ENCODE results near the gene CRIP2.

CRIP2 gene

DNA sequence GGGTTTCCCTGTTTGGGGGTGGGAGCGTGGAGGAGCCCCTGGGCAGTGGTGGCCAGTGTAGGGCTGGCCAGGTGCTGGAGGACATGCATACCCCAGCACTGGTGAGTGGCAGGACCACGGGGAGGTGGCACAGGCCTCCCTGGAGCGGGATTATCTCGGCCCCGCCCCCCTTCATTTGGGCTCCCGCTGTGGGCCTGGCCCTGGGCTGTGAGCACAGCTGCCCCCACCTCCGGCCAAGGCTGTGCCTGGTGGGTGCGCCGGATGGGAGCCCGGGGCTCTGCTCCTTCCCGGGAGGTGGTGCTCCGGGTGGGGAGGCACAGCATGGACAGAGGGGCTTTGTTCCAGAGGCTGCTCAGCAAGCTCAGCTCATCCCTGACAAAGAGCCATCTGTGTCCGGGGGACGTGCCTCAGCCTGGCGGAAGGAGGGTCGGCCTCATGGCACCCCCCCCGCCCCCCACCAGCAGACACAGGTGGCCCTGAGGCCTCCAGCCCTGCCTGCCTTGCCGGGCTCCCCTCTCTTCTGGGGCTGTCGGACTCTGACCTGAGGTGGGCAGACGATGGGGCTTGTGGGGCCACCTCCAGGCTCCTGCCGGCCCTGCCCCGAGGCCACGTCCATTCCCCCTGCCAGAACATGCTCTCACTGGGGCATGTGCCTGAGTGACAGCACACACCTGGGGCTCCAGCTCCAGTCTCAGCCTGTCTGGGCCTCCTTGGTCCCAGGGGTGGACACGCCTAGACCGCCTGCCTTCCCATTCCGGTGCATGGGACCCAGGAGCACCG is 24.8 kb downstream of the CRIP2 start:
- no peak for DNase-seq (ENCODE audit: low read depth)

DNA sequence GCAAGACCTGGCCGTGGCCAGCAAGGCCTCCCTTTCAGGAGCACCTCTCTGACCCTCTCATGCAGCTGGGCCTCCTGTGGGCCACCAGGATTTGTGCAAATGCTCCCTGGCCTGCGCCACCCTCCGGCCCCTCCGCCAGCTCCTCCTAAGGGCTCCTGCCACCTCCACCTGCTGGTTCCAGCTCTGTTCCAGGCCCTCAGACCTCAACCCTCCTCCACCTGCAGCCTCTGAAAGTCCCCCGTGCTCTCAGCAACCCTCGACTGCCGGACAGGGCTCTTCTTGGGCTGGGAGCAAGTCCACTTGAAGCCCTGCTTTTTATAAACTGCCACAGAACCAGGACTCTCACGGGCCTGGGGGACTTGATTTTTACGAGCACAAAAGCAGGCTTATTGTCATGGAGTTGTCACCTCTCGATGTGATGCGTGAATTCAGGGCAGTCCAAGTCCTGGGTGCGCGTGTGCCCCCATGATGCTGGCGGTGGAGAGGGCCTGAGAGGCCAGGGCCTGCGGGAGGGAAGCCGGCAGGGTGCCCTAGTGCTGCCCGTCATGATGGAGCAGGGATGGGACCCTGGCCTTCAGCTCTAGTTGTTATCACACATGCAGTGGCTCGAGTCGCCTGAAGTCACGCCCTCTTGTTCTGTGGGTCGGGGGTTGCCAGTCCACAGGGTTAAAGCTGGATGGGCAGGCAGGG is 25.6 kb downstream of the CRIP2 start:
- no peak for DNase-seq (ENCODE audit: low read depth)

DNA sequence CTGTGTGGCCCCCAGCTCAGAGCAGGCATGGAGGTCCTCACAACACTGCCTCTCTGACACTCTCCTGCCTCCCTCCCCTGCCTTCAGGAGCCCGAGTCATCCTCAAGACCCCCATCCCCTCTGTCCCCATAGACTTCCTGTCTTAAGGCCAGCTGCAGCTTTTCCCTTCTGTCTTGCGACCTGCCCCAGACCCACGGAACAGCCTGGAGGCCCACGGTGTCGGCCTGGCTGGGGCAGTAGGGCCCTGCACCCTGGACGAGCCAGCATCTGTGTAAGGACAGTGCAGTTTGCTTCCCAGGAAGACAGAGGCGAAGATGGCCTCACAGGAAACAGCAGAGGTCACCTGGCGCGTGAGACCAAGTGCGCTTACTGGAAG is 26.1 kb downstream of the CRIP2 start:
- DNase-seq (ENCODE audit: low read depth) = no peak

DNA sequence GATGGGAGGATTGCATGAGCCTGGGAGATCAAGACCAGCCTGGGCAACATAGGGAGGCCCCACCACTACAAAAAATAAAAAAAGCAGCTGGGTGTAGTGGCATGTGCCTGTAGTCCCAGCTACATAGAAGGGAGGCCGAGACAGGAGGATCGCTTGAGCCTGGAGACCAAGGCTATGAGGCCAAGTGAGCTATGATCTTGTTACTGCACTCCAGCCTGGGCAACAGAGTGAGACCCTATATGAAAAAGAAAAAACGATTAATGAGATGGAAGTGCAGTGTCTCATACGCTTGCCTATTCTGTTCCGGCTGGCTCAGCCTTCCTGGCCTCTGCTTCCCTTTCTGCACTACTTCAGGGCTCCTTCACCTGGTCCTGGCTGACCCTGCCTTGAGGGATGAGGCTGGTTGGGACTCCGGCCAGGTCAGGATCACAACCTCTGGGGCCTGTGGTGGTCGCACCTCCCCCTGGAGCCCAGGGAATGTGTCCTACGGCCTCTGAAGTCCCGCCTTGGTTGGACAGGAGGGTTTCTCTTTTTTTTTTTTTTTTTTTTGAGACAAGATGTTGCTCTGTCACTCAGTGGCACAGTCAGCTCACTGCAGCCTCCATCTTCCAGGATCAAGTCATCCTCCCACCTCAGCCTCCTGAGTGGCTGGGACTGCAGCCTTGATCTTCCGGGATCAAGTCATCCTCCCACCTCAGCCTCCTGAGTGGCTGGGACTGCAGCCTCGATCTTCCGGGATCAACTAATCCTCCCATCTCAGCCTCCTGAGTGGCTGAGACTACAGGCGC is 27.1 kb downstream of the CRIP2 start:
- no peak for DNase-seq (ENCODE audit: low read depth)

DNA sequence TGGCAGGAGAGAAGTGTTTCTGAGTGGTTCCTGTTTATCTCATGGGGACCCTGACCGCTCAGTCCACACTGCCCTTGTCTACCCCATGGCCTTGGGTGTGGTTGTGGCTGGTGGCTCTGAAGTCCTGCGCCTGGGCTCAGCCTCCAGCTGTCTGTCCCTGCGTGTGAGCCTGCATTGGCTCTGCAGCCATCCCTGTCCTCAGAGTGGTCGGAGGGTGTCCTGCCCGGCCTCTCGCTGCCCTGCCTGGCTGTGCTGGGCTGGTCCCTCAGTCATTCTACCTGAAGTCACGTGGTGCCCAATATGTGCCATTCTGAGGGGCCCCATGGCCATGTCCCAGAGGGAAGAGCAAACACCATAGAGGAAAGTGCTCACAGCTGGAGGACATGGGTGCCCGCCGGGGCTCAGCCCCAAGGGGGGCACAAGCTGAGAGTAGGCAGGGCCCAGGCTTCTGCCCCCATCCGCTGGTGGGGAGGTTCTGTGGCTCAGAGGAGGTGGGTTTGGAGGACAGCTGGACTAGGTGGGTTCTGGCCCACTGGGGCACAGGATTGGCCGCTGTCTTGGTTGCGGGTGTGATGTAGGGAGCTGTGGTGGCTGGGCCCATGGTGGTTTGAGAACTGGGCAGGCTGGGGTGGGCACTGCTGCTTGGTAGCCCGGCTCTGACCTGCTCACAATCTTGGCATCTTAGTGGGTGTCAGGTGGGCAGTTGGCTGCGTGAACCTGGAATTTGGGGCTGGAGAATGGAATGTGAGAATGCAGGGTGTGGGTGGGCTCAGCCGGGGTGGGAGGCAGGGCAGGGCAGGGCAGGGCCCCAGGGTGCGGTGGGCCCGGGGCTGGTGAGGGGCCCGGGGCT is 28.1 kb downstream of the CRIP2 start:
- DNase-seq (ENCODE audit: low read depth) = no peak

DNA sequence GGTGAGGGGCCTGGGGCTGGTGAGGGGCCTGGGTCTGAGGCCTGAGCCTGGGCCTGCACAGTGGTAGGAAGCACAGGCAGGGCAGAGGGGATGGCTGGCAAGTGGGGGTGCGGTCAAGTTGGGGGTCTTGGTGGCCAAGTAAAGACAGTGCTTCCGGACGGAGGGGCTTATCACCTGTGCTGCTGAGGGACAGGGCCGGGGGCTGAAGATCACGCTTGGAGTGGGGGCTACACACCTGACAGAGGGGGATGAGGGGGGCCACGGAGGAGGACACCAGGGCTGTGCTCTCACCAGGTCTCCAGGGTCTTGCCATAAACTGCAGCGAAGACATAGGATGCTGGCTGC is 28.6 kb downstream of the CRIP2 start:
- no peak for DNase-seq (ENCODE audit: low read depth)

GRCh38 chr14:105503935-105504692 is 29.5 kb downstream of the CRIP2 start:
- no peak for DNase-seq (ENCODE audit: low read depth)

GRCh38 chr14:105505101-105505500 is 30.5 kb downstream of the CRIP2 start:
- DNase-seq (ENCODE audit: low read depth) = no peak

DNA sequence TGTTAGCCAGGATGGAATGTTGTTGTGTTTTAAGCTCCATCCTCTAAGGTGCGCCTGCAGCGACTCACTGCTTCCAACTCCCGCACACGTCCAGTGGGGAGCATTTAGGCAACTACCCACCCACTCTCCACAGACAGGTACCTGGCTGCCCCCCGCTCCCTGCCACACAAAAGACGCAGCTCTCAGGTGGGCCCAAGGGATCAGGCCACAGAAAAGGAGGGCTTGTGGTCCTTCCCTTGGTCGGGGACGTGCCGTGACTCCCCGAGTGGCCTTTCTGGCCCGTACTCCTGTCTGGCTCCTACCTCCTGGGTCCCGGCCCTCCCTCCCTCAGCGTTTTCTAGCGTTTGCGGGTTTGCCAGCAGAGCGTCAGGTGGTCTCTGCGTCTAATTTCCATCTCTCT is 32.6 kb downstream of the CRIP2 start:
- no peak for DNase-seq (ENCODE audit: low read depth)

DNA sequence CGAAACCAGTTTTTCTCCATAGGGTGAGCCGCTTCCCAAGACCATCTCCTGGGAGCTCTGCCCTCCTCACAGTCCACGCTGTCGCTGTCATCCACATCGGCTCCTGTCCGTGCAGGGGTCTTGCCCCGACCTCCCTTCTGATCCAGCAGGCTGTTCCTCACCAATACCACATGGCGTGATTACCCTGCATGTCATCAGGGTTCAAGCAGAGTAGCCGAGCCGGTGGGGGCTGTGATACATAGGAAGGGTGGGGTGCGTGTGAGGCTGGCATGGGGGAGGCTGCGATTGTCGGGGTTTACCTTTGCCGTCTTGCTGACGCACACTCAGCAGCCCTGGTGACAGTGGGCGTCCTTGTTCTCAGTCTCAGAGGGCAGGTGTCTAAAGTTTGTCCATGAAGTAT is 33.4 kb downstream of the CRIP2 start:
- no peak for DNase-seq (ENCODE audit: low read depth)

DNA sequence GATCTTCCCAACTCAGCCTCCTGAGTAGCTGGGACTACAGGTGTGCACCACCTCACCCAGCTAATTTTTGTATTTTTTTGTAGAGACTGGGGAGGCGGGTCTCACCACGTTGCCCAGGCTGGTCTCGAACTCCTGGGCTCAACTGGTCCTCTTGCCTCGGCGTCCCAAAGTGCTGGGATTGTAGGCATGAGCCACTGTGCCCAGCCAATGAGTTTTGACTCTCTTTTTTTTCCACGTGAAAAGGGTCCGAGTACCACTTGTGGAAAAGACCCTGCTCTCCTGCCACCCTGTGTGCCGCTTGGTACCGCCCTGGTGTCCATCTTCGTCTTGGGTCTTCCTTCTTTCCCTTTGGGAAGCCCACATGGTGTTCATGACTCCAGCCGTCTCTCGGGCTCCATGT is 34.0 kb downstream of the CRIP2 start:
- DNase-seq (ENCODE audit: low read depth) = no peak

- no peak for DNase-seq (ENCODE audit: low read depth)
Measured at GRCh38 chr14:105517096-105517495, 42.5 kb downstream of the CRIP2 start.

- no peak for DNase-seq (ENCODE audit: low read depth)
Measured at GRCh38 chr14:105519946-105520698, 45.5 kb downstream of the CRIP2 start.

GRCh38 chr14:105525326-105525725 is 50.7 kb downstream of the CRIP2 start:
- DNase-seq (ENCODE audit: low read depth) = no peak

GRCh38 chr14:105525861-105526775 is 51.5 kb downstream of the CRIP2 start, which contains the start of gene TMEM121:
Gene TMEM121, plus strand, starts transcription at chr14:105526583. Its CDS starts 2,252 bp downstream, at chr14:105528835.
- DNase-seq (ENCODE audit: low read depth) = no peak

DNA sequence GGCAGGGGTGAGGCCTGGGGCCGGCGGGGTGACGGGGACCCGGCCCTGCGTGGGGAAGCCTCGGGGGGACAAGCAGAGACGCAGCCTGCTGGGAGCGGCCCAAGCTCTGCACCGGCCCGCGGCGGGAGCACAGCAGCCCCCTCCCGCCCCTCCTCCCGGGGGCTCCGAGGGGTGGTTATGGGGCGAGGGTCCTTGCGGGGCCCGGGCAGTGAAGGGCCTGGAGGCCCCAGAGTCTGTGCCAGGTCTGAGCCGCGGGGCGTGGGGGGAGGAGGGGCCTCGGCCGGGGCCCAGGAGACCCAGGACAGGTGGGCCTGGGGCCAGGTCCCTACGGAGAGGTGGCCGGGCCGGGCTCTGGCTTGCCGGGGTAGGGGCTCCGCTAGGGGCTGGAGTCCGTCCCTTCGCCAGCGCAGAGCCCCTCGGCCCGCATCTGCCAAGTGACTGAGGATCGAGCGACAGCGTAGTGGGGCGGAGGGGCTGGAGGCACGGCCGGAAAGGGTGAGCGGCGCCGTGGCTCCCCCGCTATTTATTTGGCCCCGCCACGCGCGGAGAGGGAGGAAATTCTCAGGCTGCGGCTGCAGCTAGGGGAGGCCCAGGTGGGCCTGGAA is 52.3 kb downstream of the CRIP2 start:
- no peak for DNase-seq (ENCODE audit: low read depth)

DNA sequence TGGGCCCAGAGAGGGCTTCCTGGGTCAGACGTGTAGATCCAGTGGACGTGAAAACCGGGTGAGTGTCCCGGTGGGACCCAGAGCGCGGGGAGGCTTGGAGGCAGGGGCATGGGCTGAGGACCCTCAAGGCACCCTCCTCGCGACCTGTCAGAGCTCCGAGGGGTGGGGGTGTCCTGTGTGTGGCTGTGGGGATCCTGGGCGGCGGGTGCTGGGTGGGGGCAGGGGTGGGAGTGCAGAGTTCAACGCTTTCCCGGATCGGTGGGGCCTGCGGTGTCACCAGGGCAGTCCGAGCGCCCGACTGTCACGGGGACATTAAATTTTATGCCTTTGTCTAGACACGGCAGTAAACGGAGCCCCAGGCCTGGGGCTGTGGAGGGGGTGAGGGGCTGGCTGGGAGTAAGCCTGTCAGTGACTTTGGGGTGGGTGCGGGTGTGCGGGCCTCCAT is 52.8 kb downstream of the CRIP2 start:
- no peak for DNase-seq (ENCODE audit: low read depth)

DNA sequence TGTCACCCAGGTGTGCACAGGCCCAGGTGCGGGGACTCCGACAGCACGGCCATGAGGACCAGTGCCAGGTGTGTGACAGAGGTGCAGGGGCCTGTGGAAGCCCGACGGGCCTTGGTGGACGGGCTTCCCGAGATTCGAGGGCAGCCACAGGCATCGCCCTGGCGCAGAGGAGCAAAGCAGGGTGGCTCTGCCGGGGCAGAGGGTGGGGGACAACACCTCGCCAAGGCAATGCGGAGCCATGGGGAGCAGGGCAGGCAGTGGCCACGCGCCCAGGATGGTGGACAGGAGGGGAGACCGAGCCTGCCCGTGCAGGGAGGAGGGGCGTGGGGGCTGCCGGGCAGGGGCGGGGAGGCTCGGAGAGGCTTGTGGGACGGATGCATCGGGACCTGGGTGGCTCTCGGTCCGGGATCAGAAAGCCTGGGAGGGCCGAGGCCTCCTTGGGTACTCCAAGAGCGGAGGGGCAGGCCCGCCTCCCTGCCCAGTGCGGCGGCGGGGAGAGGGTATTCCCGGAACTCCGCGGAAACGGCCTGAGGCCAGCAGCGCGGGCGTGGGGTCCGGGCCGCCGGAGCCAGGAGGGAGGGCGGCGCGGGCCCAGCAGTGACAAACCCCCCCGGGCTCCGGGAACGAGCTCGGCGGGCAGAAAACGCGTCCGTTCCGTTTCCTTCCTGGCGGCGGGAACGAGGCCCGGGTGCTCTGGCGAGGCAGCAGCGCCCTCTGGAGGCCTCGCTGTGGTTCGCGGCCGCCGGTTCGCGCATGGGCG is 53.4 kb downstream of the CRIP2 start:
- peak; percentile 23 for DNase-seq (ENCODE audit: low read depth)

All from fibroblast of the conjunctiva (primary cell).